Astrocyte of the hippocampus (primary cell): ENCODE data around the gene PER3.
"Not testable (repeated sequence)": the region's sequence is repeated elsewhere in the genome, so short reads cannot be mapped to it uniquely, and the experiment has no call there.

Source experiments
- DNase-seq: peaks from one replicate; pipeline ENCODE4 v3.0.0; 2011; ENCODE audit warnings: low read depth, low spot score

The PER3 gene

GRCh38 chr1:7778133-7778628 lies 5.9 kb upstream of the PER3 start:
- no peak for DNase-seq

DNA sequence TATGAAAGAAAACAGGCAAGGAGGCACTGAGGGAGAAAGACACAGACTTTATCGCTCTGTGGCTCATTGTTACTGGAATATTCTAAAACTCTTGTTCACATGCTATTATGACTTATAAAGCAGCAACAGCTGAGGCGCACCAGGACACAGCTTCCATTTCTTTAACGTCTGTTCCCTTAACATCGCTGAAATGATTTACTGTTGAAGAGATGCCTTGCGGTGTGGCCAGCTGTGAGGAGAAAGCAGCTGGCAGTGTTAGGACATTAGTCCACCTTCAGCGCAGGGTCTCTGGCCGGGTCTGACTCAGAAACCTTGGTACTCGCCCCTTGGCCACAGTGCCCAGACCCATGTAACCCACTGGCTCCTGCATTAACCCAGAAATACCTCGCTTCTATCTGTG lies 3.1 kb upstream of the PER3 start:
- no peak for DNase-seq

GRCh38 chr1:7781501-7781900 lies 2.6 kb upstream of the PER3 start:
- no peak for DNase-seq

GRCh38 chr1:7781923-7782495 lies 2.1 kb upstream of the PER3 start:
- no peak for DNase-seq

- peak; percentile 71 for DNase-seq
These were observed 846 bp upstream of the PER3 start for GRCh38 chr1:7783178-7783711.

- DNase-seq: no peak
These were observed 491 bp downstream of the PER3 start for GRCh38 chr1:7784492-7785071.

DNA sequence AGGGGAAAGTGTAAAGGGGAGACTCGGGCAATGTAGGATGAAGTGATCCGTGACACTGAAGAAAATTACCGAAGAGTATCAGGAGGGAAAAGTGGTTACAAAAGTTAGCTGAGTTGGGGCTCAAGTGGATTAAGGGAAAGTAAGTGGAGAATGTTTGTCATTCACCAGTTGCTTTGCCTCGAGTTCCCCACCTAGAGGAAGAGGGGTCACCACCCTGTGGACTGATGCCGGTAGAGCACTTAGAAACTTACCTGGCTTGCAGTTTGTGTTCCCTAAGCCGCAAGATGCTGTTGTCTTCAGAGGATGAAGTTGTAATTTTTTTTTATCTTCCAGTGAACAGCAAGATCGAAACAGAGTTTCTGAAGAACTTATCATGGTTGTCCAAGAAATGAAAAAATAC lies 1.0 kb downstream of the PER3 start:
- no peak for DNase-seq

- DNase-seq: no peak
These were observed 2.7 kb downstream of the PER3 start for GRCh38 chr1:7786795-7787194.

DNA sequence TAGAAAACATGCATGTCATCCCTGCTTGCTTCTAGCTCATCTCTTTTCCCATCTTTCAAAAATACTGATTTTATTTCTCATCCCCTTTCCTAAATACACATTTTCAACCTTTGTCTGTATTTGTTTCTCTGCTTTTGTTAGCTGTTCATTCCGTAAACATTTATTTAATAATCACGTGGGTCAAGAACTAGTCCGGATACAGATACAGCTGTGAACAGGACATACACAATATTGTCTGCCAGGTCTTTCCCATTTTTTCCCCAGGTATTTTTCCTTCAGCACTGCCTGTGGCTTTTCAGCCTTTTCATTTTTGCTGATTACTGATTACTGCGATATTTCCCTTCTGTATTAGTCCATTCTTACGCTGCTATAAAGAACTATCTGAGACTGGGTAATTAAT lies 5.7 kb downstream of the PER3 start:
- no peak for DNase-seq

- not testable (repeated sequence) for DNase-seq
These were observed 6.9 kb downstream of the PER3 start for GRCh38 chr1:7791027-7791426.

DNA sequence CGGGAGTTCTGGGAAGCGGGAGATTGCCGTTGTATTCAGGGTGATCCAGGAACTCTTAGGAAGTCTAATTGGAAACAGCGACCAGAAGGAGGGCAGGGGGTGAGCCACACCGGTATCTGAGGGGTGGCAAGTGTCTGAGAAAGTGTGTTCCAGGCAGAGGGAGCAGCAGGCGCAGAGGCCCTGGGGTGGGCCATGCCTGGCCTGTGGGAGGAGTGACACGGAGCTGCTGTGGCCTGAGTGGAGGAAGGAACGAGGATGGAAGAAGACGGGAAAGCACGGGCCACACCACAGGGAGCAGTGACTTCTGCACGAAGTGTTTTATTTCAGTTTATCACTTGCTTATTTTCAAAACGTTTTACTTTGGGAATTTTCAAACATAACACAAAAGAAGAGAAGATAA lies 11.3 kb downstream of the PER3 start:
- no peak for DNase-seq

- DNase-seq: no peak
These were observed 21.4 kb downstream of the PER3 start for GRCh38 chr1:7805460-7805859.

DNA sequence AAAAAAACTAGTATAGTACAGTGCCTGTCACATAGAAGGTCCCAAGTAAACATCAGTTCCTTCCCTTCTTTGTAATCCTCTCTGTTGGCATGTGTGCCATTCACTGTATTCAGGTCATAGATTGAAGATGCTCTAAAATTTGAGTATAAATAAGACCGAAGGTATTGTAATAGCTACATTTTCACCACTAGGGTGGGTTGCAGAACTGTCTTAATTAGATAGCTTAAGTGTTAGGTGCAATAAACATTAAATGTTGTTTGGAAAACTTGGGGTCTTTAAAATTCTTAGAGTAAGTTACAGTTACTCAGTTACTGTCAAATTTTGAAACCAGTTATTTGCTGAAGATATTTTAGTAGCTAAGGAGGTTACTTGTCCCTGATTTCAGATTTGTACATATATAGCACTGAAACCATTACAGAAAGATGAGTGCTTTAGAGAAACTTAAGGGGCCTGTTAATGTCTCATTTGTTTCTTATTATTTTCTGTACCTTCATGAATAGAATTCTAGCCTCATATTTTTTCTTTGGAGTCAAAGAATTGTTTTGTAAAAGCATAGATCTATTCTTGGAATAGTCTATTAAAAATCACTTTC lies 24.3 kb downstream of the PER3 start:
- peak; percentile 52 for DNase-seq

DNA sequence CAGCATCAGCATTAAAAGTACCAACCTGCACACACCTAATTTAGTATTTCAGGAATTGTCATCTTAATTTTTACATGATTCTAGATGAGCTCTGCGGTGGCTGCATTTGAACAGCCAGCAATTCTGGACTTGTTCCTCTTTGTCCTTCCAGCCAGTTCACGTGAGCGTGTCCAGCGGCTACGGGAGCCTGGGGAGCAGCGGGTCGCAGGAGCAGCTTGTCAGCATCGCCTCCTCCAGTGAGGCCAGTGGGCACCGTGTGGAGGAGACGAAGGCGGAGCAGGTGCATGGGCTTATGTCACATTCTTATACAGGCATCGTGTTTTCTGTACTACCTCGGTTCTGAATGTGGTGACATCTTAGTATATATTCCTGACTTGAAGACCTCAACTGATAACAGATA lies 25.7 kb downstream of the PER3 start:
- no peak for DNase-seq

- peak; percentile 90 for DNase-seq
These were observed 26.3 kb downstream of the PER3 start for GRCh38 chr1:7810395-7810794.

DNA sequence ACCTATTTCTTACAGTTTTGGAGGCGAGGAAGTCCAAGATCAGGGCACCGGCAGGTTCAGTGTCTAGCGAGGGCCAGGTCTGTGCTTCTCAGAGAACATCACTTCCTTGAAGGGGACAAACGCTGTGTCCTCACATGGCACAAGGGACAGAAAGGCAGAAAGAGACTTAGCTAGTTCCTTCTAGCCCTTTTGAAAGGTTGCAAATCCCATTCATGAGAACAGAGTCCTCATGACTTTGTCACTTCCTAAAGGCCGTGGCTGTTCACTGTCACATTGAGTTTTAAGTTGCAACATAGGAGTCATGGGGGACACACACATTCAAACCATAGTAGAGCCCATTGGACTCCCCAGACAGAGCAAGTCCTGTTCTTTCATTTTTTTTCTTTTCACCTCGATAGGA lies 27.4 kb downstream of the PER3 start:
- DNase-seq: no peak

- no peak for DNase-seq
These were observed 29.7 kb downstream of the PER3 start for GRCh38 chr1:7813677-7814373.

- no peak for DNase-seq
These were observed 37.2 kb downstream of the PER3 start for GRCh38 chr1:7821282-7821681.

DNA sequence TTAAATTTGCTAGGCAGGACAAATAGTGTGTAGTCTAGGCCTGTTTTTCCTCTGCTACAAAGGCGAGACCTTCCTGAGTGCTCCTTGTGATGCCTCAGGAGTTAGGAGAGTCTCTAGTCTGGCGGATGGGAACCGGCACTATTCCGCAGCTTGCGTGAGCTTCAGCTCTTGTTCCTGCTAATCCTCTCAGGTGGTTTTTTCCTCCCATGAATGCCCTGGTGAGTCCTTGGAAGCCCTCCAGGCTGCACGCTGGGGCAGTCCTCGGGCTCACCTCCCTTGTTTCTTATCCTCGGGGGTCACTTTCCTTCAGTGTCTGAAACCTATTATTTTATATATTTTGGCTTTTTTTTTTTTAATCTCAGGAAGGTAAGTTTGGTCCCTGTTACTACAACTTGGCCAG lies 40.6 kb downstream of the PER3 start:
- DNase-seq: no peak

DNA sequence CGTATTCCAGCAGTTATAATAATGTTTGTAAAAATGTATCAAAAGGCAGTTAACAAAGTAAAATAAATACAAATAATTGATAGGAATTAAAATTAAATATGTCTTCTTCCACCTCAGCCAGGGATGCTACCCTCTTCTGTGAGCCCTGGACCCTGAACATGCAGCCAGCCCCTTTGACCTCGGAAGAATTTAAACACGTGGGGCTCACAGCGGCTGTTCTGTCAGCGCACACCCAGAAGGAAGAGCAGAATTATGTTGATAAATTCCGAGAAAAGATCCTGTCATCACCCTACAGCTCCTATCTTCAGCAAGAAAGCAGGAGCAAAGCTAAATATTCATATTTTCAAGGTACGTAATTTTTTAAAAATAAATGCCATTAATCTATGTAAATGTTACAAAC lies 42.3 kb downstream of the PER3 start:
- no peak for DNase-seq

GRCh38 chr1:7827126-7827955 lies 43.2 kb downstream of the PER3 start:
- no peak for DNase-seq

DNA sequence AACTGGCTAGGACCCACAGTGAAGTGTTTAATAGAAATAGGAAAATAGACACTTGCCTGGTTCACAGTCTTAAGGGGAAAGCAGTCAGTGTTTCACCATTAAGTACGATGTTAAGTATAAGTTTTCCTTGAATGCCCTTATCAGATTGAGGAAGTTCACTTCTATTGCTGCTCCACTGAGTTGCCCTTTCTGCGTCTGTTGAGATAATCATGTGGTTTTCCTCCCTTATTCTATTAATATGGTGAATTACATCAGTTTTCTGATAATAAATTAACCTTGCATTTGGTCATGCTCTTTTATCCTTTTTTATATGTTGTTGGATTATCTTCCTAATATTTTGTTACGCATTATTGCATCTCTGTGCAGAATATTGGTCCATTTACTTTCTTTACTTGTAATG lies 47.4 kb downstream of the PER3 start:
- DNase-seq: no peak
